ENCODE measurements around the gene SLC12A7. TPM values are rescaled to one million over a fixed set of nuclear protein-coding genes. Genes with fewer than 3 reads are reported as not detected.

SLC12A7 gene
- total RNA-seq, 1 donor from 2014 or later = 4.9 TPM

- no peak overlapping the region for H3K27ac Mint-ChIP-seq (ENCODE audit: unreplicated experiment)
- H3K27me3 Mint-ChIP-seq (ENCODE audit: low read depth) = peaks cover 19% of the 10 kb centered on the region
Observed at GRCh38 chr5:1018596-1018995, 93.3 kb downstream of the SLC12A7 start.

DNA sequence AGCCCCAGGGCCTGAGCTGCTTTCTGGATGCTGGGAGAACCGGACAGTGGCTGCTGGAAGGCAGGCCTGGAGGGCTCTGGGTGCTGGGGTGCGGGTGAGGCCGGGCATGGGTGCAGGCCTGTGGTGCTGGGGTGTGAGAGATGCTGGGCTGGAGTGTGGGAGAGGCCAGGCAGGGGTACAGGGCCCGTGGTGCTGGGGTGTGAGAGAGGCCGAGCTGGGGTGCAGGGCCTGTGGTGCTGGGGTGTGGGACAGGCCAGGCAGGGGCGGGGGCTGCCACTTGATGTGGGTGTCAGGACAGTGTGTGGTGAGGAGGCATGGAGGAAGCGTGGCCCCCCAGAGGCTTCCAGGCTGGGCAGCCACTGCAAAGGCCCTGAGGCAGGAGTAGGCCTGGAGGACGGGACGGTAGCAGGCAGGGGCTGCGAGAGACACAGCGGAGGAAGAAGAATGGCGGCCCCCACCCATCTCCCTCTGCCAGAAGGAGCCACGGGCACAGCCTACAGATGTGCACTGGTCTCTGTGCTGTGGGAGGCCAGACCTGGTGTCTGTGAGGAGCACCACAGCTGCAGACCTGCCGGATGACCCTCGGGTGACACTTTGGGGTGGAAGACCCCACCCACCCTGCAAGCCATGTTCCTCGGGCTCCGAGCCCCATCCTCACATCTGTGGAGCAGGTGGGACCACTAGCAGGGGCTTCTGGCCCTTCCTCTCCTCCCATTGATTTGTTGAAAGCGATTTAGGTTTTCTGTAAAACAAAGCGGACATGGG lies 94.0 kb downstream of the SLC12A7 start:
- H3K4me3 Mint-ChIP-seq (ENCODE audit: unreplicated experiment) = no peak overlapping the region
- H3K27me3 Mint-ChIP-seq (ENCODE audit: low read depth) = peaks cover 19% of the 10 kb centered on the region
- TF ChIP-seq, protein P1, sequence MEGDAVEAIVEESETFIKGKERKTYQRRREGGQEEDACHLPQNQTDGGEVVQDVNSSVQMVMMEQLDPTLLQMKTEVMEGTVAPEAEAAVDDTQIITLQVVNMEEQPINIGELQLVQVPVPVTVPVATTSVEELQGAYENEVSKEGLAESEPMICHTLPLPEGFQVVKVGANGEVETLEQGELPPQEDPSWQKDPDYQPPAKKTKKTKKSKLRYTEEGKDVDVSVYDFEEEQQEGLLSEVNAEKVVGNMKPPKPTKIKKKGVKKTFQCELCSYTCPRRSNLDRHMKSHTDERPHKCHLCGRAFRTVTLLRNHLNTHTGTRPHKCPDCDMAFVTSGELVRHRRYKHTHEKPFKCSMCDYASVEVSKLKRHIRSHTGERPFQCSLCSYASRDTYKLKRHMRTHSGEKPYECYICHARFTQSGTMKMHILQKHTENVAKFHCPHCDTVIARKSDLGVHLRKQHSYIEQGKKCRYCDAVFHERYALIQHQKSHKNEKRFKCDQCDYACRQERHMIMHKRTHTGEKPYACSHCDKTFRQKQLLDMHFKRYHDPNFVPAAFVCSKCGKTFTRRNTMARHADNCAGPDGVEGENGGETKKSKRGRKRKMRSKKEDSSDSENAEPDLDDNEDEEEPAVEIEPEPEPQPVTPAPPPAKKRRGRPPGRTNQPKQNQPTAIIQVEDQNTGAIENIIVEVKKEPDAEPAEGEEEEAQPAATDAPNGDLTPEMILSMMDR (IDR thresholded peaks at IDR 0.05) = no peak
- no peaks in the 10 kb centered on the region for H3K4me1 Mint-ChIP-seq (ENCODE audit: low read depth)
- no peaks in the 10 kb centered on the region for H3K36me3 Mint-ChIP-seq (ENCODE audit: low read depth)
- DNase-seq (ENCODE audit: low spot score) = peak; percentile 90
- H3K9me3 Mint-ChIP-seq (ENCODE audit: low read depth) = no peaks in the 10 kb centered on the region
- no peak overlapping the region for H3K27ac Mint-ChIP-seq (ENCODE audit: unreplicated experiment)

More at GRCh38 chr5:1018596-1018995, 93.3 kb downstream of the SLC12A7 start:
- Mint-ChIP-seq H3K4me1 (ENCODE audit: low read depth) (no peaks in the 10 kb centered on the region), H3K4me3 (ENCODE audit: unreplicated experiment) (no peak overlapping the region), H3K36me3 (ENCODE audit: low read depth) (no peaks in the 10 kb centered on the region), H3K9me3 (ENCODE audit: low read depth) (no peaks in the 10 kb centered on the region)
- peak; percentile 85 for DNase-seq (ENCODE audit: low spot score)
- TF ChIP-seq, protein P1 (IDR thresholded peaks at IDR 0.05) = no peak

DNA sequence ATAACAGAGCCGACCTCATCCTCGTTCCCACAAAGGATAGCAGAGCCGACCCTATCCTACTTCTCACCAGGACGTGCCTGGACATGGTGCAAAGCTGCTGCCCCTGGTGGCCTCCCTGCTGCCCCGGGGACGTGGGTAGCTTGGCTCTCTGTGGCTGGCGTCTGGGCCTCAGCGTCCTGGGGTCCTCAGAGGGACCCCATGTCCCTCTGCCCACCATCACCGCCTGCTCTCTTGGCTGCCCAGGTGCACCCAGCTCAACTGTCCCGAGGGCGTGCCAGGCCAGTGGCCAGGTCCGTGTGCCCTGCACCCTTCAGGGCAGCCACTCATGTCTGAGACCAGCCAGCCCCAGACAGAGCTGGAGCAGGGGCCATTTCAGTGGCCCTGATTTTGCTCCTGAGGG lies 94.8 kb downstream of the SLC12A7 start:
- no peaks in the 10 kb centered on the region for H3K4me1 Mint-ChIP-seq (ENCODE audit: low read depth)
- H3K27me3 Mint-ChIP-seq (ENCODE audit: low read depth) = peaks cover 23% of the 10 kb centered on the region
- no peak overlapping the region for H3K27ac Mint-ChIP-seq (ENCODE audit: unreplicated experiment)
- no peak overlapping the region for H3K4me3 Mint-ChIP-seq (ENCODE audit: unreplicated experiment)
- DNase-seq (ENCODE audit: low spot score) = peak; percentile 78
- TF ChIP-seq, protein P1 (IDR thresholded peaks at IDR 0.05) = no peak
- no peaks in the 10 kb centered on the region for H3K9me3 Mint-ChIP-seq (ENCODE audit: low read depth)
- H3K36me3 Mint-ChIP-seq (ENCODE audit: low read depth) = no peaks in the 10 kb centered on the region

DNA sequence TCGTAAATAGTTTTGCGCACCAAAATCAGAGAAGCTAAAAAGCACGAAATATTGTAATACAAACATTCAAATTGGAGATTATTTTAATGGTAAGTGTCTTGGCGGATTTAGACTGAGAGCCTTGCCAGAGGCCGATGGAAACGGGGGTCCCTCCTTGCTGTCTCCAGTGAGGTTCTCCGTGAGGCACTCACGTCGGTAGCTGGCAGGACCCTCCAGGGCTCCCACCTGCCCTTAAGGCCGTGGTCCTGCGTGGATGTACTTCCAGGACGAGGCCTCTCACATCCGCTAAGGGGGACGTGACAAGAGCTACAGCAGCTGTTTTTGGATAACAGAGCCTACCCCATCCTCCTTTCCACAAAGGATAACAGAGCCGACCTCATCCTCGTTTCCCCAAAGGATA lies 95.4 kb downstream of the SLC12A7 start:
- no peaks in the 10 kb centered on the region for H3K4me1 Mint-ChIP-seq (ENCODE audit: low read depth)
- no peaks in the 10 kb centered on the region for H3K36me3 Mint-ChIP-seq (ENCODE audit: low read depth)
- no peak overlapping the region for H3K4me3 Mint-ChIP-seq (ENCODE audit: unreplicated experiment)
- DNase-seq (ENCODE audit: low spot score) = peak; percentile 67
- no peaks in the 10 kb centered on the region for H3K9me3 Mint-ChIP-seq (ENCODE audit: low read depth)
- peaks cover 29% of the 10 kb centered on the region for H3K27me3 Mint-ChIP-seq (ENCODE audit: low read depth)
- H3K27ac Mint-ChIP-seq (ENCODE audit: unreplicated experiment) = no peak overlapping the region
- TF ChIP-seq, protein P1 (IDR thresholded peaks at IDR 0.05) = no peak

GRCh38 chr5:1016036-1016435 lies 95.8 kb downstream of the SLC12A7 start:
- Mint-ChIP-seq H3K9me3 (ENCODE audit: low read depth) (no peaks in the 10 kb centered on the region), H3K27ac (ENCODE audit: unreplicated experiment) (no peak overlapping the region), H3K36me3 (ENCODE audit: low read depth) (no peaks in the 10 kb centered on the region)

More at GRCh38 chr5:1016036-1016435, 95.8 kb downstream of the SLC12A7 start:
- no peak overlapping the region for H3K4me3 Mint-ChIP-seq (ENCODE audit: unreplicated experiment)
- DNase-seq (ENCODE audit: low spot score) = peak; percentile 90
- H3K27me3 Mint-ChIP-seq (ENCODE audit: low read depth) = peaks cover 34% of the 10 kb centered on the region
- TF ChIP-seq, protein P1 (IDR thresholded peaks at IDR 0.05) = no peak
- H3K4me1 Mint-ChIP-seq (ENCODE audit: low read depth) = no peaks in the 10 kb centered on the region

Measured in chondrocyte (in vitro differentiated cells).